SK-N-SH (cell line): ENCODE measurements around the gene IL11RA. TPM values are rescaled to one million over a fixed set of nuclear protein-coding genes. Genes with fewer than 3 reads are reported as not detected.

ENCODE experiments used
- CTCF ChIA-PET: fragments of 300-600, 350-600 bp; formaldehyde crosslinking; extraction: SDS; loops from one replicate; lab custom pipeline; 2021; lab: Yijun Ruan, JAX
- POLR2A ChIA-PET: fragments of 350-600 bp; sonication (Branson Sonifier 250); formaldehyde crosslinking; extraction: SDS; loops from one replicate; lab custom pipeline; 2020; ENCODE audit warnings: antibody characterized with exemption, inconsistent platforms; lab: Yijun Ruan, JAX
- DNase-seq: peaks from one replicate; pipeline ENCODE4 v3.0.0; 2012
- H2AFZ ChIP-seq: fragments of 200-600 bp; sonication (generic); 2 replicates; pipeline ENCODE4 v1.8.1; 2016; ENCODE audit warnings: antibody characterized with exemption, mild to moderate bottlenecking, low read depth
- H3F3A ChIP-seq: fragments of 200-600 bp; sonication (generic); replicated peaks from 2 replicates; pipeline ENCODE3; 2016; ENCODE audit warnings: antibody characterized with exemption, mild to moderate bottlenecking; ENCODE audit not compliant: insufficient read depth
- H3K27ac ChIP-seq, 2 experiments: fragments of 200-500 bp in 1 of 2; fragments of 200-600 bp in 1 of 2; sonication (Bioruptor generic) in 1 of 2; sonication (generic), shearing (Covaris generic) in 1 of 2; 2 replicates each; pipeline versions ENCODE4 v1.5.1 to v1.6.1; 2014 to 2016; ENCODE audit warnings: low read depth in 2 of 2, inconsistent platforms in 1 of 2, low read length in 1 of 2, mild to moderate bottlenecking in 1 of 2, mixed read lengths in 1 of 2
- H3K27me3 ChIP-seq: fragments of 200-600 bp; sonication (generic), shearing (Covaris generic); 2 replicates; pipeline ENCODE4 v1.6.1; 2016; ENCODE audit warnings: mixed run types; ENCODE audit not compliant: insufficient read depth
- H3K36me3 ChIP-seq, 2 experiments: fragments of 200-500 bp in 1 of 2; fragments of 200-600 bp in 1 of 2; sonication (Bioruptor generic) in 1 of 2; sonication (generic) in 1 of 2; replicated peaks in 1 of 2; 2 replicates each; pipeline versions ENCODE3 to v1.5.1; 2014 to 2016; ENCODE audit warnings: low read length in 1 of 2, mild to moderate bottlenecking in 1 of 2; ENCODE audit not compliant: insufficient read depth in 2 of 2, control insufficient read depth in 1 of 2
- H3K4me1 ChIP-seq, 2 experiments: fragments of 200-500 bp in 1 of 2; fragments of 200-600 bp in 1 of 2; sonication (Bioruptor generic) in 1 of 2; sonication (generic), shearing (Covaris generic) in 1 of 2; 2 replicates each; pipeline versions ENCODE4 v1.5.1 to v1.6.1; 2014 to 2016; ENCODE audit warnings: low read depth in 1 of 2, low read length in 1 of 2, mixed run types in 1 of 2; ENCODE audit not compliant: insufficient read depth in 2 of 2, control insufficient read depth in 1 of 2
- H3K4me2 ChIP-seq: fragments of 200-600 bp; sonication (generic), shearing (Covaris generic); 2 replicates; pipeline ENCODE4 v1.6.1; 2017; ENCODE audit warnings: mixed run types
- H3K4me3 ChIP-seq, 2 experiments: fragments of 200-500 bp in 1 of 2; fragments of 200-600 bp in 1 of 2; sonication (Bioruptor generic) in 1 of 2; sonication (generic), shearing (Covaris generic) in 1 of 2; 2 replicates each; pipeline versions ENCODE4 v1.5.1 to v1.8.1; 2014 to 2016; ENCODE audit warnings: low read depth in 2 of 2, inconsistent platforms in 1 of 2, low read length in 1 of 2, mild to moderate bottlenecking in 1 of 2, mixed read lengths in 1 of 2, moderate library complexity in 1 of 2
- H3K79me2 ChIP-seq: fragments of 200-600 bp; sonication (generic); 2 replicates; pipeline ENCODE4 v1.8.1; 2017; ENCODE audit warnings: mild to moderate bottlenecking; ENCODE audit not compliant: insufficient read depth
- H3K9ac ChIP-seq: fragments of 200-600 bp; sonication (generic); 2 replicates; pipeline ENCODE4 v1.6.1; 2017; ENCODE audit warnings: mixed run types
- H3K9me2 ChIP-seq: fragments of 200-600 bp; sonication (generic); 2 replicates; pipeline ENCODE4 v1.6.1; 2017; ENCODE audit warnings: mixed run types
- H3K9me3 ChIP-seq: fragments of 200-600 bp; sonication (generic); 2 replicates; pipeline ENCODE4 v1.6.1; 2017; ENCODE audit warnings: mixed run types, mild to moderate bottlenecking, moderate library complexity
- H4K20me1 ChIP-seq: fragments of 200-600 bp; sonication (generic); 2 replicates; pipeline ENCODE4 v1.6.1; 2017; ENCODE audit warnings: mild to moderate bottlenecking, mixed run types; ENCODE audit not compliant: insufficient read depth
- CHD2 ChIP-seq: fragments of 150-350 bp; IDR thresholded peaks from 2 replicates; pipeline ENCODE4 v1.6.1; 2018; ENCODE audit warnings: low read length; ENCODE audit not compliant: partially characterized antibody
- FOSL2 ChIP-seq: IDR thresholded peaks from 2 replicates; pipeline ENCODE4 v1.4.0; 2012; ENCODE audit warnings: low read depth, mild to moderate bottlenecking, moderate library complexity, borderline replicate concordance
- FOXM1 ChIP-seq: IDR thresholded peaks from 2 replicates; pipeline ENCODE4 v1.4.0; 2012; ENCODE audit warnings: low read depth, mild to moderate bottlenecking
- GABPA ChIP-seq: IDR thresholded peaks from 2 replicates; pipeline ENCODE4 v1.4.0; 2012; ENCODE audit warnings: low read depth, mild to moderate bottlenecking
- MEF2A ChIP-seq: IDR thresholded peaks from 2 replicates; pipeline ENCODE4 v1.4.0; 2012; ENCODE audit warnings: low read depth, borderline replicate concordance
- MXI1 ChIP-seq: IDR thresholded peaks from 2 replicates; pipeline ENCODE4 v1.6.1; 2012; ENCODE audit warnings: mild to moderate bottlenecking, low read depth, low read length, improper control_type of control experiment
- NRF1 ChIP-seq: IDR thresholded peaks from 2 replicates; pipeline ENCODE4 v1.6.1; 2012; ENCODE audit warnings: low read depth, mild to moderate bottlenecking, low read length
- RXRA ChIP-seq: IDR thresholded peaks from 2 replicates; pipeline ENCODE4 v1.4.0; 2012; ENCODE audit warnings: low read depth, mild to moderate bottlenecking, borderline replicate concordance
- SIN3A ChIP-seq: IDR thresholded peaks from 2 replicates; pipeline ENCODE4 v1.6.1; 2012; ENCODE audit warnings: low read depth, mild to moderate bottlenecking, low read length, moderate library complexity, borderline replicate concordance
- TAF1 ChIP-seq: IDR thresholded peaks from 2 replicates; pipeline ENCODE4 v1.6.1; 2012; ENCODE audit warnings: low read depth, mild to moderate bottlenecking, low read length, moderate library complexity, borderline replicate concordance
- TEAD4 ChIP-seq: IDR thresholded peaks from 2 replicates; pipeline ENCODE4 v1.4.0; 2012; ENCODE audit warnings: mild to moderate bottlenecking, borderline replicate concordance; ENCODE audit not compliant: insufficient read depth
- YY1 ChIP-seq: IDR thresholded peaks from 2 replicates; pipeline ENCODE4 v1.4.0; 2012; ENCODE audit warnings: low read depth, mild to moderate bottlenecking
- WGBS: methylation state at CpG from one replicate; pipeline ENCODE4 v1.1.6; 2017; ENCODE audit warnings: low lambda C conversion rate; 5-methylcytosine and 5-hydroxymethylcytosine counted together
- polyA plus RNA-seq, 3 experiments: library from polyadenylated mRNA; depleted of rRNA; stranded (reverse); fragments of >200 nt; gene quantifications; 2 replicates each; pipeline ENCODE4 v1.2.3, GENCODE V29; 2012
- TF ChIP-seq, protein P1 (sequence below): IDR thresholded peaks from 2 replicates; pipeline ENCODE4; 2012
- TF ChIP-seq, protein P2 (sequence below): IDR thresholded peaks from 2 replicates; pipeline ENCODE4 v1.4.0; 2012; ENCODE audit warnings: low read depth, borderline replicate concordance
- TF ChIP-seq, protein P3 (sequence below): IDR thresholded peaks from 2 replicates; pipeline ENCODE4 v1.4.0; 2012; ENCODE audit warnings: low read depth
- TF ChIP-seq, protein P4 (sequence below): IDR thresholded peaks from 2 replicates; pipeline ENCODE4 v1.6.1; 2012; ENCODE audit warnings: mild to moderate bottlenecking, low read depth, low read length, moderate library complexity

The IL11RA gene
- polyA plus RNA-seq, 1 of the 3 experiments (the other 2 are of a cell fraction): 16.5 TPM

DNA sequence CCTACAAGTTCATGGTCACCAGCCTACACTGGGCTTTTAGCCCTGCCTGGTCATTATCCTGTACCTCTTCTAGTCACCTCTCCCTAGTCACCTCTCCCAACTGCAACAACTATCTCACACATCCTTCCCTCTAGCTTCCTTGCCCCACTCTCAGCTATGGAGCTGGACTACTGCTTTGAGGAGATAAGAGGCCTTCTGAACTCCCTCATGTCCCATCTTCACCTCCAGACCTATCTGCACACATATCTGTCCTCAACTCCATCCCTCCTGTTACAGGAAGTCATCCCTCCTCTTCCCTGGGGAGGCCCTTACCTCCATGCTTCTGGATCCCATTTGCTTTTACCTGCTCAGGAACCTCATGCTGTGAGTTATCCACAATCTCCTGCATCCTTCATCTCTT is 45.8 kb upstream of the IL11RA start:
- Histone ChIP-seq H3F3A (no peaks in the 10 kb centered on the region), H3K79me2 (peaks cover 5% of the 10 kb centered on the region; the same call in 1 of the 2 replicates), H4K20me1 (no peaks in the 10 kb centered on the region), H3K27me3 (no peaks in the 10 kb centered on the region), H3K36me3 (no peaks in the 10 kb centered on the region), H3K9me2 (no peaks in the 10 kb centered on the region), H3K4me3 (no peak overlapping the region), H3K9me3 (no peaks in the 10 kb centered on the region), H3K4me1 (peaks cover 0 to 7% of the 10 kb centered on the region in 2 experiments; a peak in 1 of 4 replicates), H3K9ac (no peak overlapping the region), H2AFZ (no peak overlapping the region), H3K27ac (no peak overlapping the region), H3K4me2 (no peak overlapping the region)
- no peak for TF ChIP-seq FOSL2
- no peak for TF ChIP-seq FOXM1
- TF ChIP-seq MXI1: no peak
- TF ChIP-seq, protein P1, sequence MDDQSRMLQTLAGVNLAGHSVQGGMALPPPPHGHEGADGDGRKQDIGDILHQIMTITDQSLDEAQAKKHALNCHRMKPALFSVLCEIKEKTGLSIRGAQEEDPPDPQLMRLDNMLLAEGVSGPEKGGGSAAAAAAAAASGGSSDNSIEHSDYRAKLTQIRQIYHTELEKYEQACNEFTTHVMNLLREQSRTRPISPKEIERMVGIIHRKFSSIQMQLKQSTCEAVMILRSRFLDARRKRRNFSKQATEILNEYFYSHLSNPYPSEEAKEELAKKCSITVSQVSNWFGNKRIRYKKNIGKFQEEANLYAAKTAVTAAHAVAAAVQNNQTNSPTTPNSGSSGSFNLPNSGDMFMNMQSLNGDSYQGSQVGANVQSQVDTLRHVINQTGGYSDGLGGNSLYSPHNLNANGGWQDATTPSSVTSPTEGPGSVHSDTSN: no peak
- no peak for TF ChIP-seq NRF1
- no peak for TF ChIP-seq CHD2
- POLR2A ChIA-PET: no interaction called here
- CTCF ChIA-PET: interaction anchor here (0.9 to 7.9 kb wide), 10 partner anchors 13 to 202 kb away, joined by 3 to 112 read pairs (median 7); partner anchors contain the start of gene SIGMAR1
- no peak for DNase-seq

DNA sequence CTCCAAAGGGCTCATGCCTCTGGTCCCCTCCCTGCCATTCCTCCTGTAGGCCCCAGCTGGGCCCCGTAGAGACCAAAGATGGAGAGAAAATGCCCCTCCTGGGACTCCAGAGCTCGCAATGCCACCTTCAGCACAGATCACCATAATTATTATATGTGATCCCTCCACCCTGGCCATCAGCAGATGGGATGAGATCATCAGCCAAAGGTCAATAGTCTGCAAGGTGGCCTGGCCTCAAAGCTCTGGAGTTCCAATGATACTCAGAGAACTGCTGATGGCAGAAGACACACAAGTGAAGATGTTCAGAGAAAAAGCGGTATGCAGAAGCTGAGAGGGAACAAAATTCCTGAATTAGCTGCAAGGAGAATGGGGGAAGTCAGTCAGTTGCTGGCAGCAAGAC is 45.1 kb upstream of the IL11RA start:
- Histone ChIP-seq H3K9ac (no peak overlapping the region), H2AFZ (no peak overlapping the region), H3K9me3 (no peaks in the 10 kb centered on the region), H3K36me3 (no peaks in the 10 kb centered on the region), H3K27ac (no peak overlapping the region), H4K20me1 (no peaks in the 10 kb centered on the region), H3K27me3 (no peaks in the 10 kb centered on the region), H3K9me2 (no peaks in the 10 kb centered on the region), H3K79me2 (peaks cover 10% of the 10 kb centered on the region; the same call in 1 of the 2 replicates), H3K4me3 (no peak overlapping the region), H3F3A (no peaks in the 10 kb centered on the region), H3K4me1 (peaks cover 0 to 12% of the 10 kb centered on the region in 2 experiments; a peak in 1 of 4 replicates), H3K4me2 (no peak overlapping the region)
- CTCF ChIA-PET: interaction anchor here (1.3 to 7.9 kb wide), 8 partner anchors 14 to 203 kb away, joined by 3 to 112 read pairs (median 36); partner anchors contain the start of gene SIGMAR1
- POLR2A ChIA-PET: no interaction called here
- no peak for TF ChIP-seq RXRA
- no peak for TF ChIP-seq GABPA
- no peak for TF ChIP-seq FOXM1
- TF ChIP-seq MEF2A: no peak
- TF ChIP-seq YY1: no peak
- TF ChIP-seq, protein P2, sequence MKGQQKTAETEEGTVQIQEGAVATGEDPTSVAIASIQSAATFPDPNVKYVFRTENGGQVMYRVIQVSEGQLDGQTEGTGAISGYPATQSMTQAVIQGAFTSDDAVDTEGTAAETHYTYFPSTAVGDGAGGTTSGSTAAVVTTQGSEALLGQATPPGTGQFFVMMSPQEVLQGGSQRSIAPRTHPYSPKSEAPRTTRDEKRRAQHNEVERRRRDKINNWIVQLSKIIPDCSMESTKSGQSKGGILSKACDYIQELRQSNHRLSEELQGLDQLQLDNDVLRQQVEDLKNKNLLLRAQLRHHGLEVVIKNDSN: no peak
- no peak for TF ChIP-seq TAF1
- TF ChIP-seq, protein P1: no peak
- TF ChIP-seq CHD2: no peak
- TF ChIP-seq, protein P3, sequence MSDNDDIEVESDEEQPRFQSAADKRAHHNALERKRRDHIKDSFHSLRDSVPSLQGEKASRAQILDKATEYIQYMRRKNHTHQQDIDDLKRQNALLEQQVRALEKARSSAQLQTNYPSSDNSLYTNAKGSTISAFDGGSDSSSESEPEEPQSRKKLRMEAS: no peak
- no peak for TF ChIP-seq TEAD4
- no peak for TF ChIP-seq MXI1
- TF ChIP-seq, protein P4, sequence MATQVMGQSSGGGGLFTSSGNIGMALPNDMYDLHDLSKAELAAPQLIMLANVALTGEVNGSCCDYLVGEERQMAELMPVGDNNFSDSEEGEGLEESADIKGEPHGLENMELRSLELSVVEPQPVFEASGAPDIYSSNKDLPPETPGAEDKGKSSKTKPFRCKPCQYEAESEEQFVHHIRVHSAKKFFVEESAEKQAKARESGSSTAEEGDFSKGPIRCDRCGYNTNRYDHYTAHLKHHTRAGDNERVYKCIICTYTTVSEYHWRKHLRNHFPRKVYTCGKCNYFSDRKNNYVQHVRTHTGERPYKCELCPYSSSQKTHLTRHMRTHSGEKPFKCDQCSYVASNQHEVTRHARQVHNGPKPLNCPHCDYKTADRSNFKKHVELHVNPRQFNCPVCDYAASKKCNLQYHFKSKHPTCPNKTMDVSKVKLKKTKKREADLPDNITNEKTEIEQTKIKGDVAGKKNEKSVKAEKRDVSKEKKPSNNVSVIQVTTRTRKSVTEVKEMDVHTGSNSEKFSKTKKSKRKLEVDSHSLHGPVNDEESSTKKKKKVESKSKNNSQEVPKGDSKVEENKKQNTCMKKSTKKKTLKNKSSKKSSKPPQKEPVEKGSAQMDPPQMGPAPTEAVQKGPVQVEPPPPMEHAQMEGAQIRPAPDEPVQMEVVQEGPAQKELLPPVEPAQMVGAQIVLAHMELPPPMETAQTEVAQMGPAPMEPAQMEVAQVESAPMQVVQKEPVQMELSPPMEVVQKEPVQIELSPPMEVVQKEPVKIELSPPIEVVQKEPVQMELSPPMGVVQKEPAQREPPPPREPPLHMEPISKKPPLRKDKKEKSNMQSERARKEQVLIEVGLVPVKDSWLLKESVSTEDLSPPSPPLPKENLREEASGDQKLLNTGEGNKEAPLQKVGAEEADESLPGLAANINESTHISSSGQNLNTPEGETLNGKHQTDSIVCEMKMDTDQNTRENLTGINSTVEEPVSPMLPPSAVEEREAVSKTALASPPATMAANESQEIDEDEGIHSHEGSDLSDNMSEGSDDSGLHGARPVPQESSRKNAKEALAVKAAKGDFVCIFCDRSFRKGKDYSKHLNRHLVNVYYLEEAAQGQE: no peak
- no peak for TF ChIP-seq SIN3A
- WGBS: 92% methylated on average over 3 of the region's 3 CpGs
- no peak for DNase-seq
